EH (cell line): Measurements from ENCODE around the gene RPS6KA2.
A peak's percentile ranks its signal among the peaks of the same experiment; 100 is the strongest.
"Not testable (repeated sequence)": the region's sequence is repeated elsewhere in the genome, so short reads cannot be mapped to it uniquely, and the experiment has no call there.

Experiments used
- DNase-seq: peaks from one replicate; pipeline ENCODE4 v3.0.0-alpha.2; 2015; ENCODE audit warnings: low read depth

RPS6KA2 gene

GRCh38 chr6:166395351-166395750 is 231.7 kb downstream of the RPS6KA2 start:
- no peak for DNase-seq

GRCh38 chr6:166394036-166394892 is 232.8 kb downstream of the RPS6KA2 start:
- no peak for DNase-seq

GRCh38 chr6:166393535-166393823 is 233.6 kb downstream of the RPS6KA2 start:
- no peak for DNase-seq

DNA sequence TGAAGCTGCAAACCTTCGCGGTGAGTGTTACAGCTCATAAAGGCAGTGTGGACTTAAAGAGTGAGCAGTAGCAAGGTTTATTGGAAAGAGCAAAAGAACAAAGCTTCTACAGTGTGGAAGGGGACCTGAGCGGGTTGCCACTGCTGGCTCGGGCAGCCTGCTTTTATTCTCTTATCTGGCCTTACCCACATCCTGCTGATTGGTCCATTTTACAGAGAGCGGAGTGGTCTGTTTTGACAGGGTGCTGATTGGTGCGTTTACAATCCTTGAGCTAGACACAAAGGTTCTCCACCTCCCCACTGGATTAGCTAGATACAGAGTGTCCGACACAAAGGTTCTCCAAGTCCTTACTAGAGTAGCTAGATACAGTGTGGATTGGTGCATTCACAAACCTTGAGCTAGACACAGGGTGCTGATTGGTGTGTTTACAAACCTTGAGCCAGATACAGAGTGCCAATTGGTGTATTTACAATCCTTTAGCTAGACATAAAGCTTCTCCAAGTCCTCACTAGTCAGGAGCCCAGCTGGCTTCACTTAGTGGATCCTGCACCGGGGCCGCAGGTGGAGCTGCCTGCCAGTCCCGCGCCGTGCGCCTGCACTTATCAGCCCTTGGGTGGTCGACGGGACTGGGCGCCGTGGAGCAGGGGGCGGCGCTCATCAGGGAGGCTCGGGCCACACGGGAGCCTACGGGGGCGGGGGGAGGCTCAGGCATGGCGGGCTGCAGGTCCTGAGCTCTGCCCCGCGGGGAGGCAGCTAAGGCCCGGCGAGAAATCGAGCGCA is 234.1 kb downstream of the RPS6KA2 start:
- DNase-seq = not testable (repeated sequence)

DNA sequence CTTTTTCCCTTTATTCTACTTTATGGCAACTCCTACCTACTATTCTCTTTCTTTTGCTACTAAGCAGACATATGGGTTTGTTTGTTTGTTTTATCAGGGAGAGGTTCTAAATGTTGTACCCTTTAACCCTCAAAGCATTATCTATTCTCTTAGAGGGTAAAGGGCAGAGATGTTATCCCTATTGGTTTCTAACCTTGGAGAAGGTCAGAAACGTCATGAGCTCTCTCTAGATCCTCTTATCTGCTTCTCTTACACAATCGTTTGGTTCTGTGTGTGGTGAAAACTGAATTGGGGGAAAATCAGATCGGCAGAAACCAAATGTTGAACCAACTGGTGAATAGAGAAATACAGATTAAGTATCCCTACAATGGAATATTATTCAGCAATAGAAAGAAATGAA is 237.9 kb downstream of the RPS6KA2 start:
- no peak for DNase-seq

GRCh38 chr6:166388290-166389004 is 238.6 kb downstream of the RPS6KA2 start:
- no peak for DNase-seq

GRCh38 chr6:166387642-166388289 is 239.3 kb downstream of the RPS6KA2 start:
- no peak for DNase-seq

GRCh38 chr6:166387098-166387497 is 240.0 kb downstream of the RPS6KA2 start:
- not testable (repeated sequence) for DNase-seq

DNA sequence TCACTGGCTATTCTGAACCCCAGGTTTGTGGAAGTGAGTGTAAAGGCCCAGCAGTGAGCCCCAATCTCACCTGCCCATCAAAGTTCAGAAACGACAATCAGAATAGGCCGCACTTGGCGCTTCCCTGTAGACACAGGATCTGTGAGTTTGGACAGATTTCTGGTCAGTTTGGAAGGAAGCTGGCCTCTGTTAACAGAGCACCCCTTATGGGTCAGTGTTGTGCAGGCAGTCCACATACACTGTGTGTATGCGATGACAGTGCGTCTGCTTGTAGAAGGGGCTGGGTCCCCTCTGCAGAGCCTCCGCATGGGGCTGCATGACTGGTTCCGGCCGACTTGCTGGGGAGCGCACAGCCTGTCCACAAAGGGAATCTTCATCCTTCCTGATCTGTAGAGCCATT is 240.9 kb downstream of the RPS6KA2 start:
- no peak for DNase-seq

GRCh38 chr6:166383802-166384363 is 243.2 kb downstream of the RPS6KA2 start:
- not testable (repeated sequence) for DNase-seq

DNA sequence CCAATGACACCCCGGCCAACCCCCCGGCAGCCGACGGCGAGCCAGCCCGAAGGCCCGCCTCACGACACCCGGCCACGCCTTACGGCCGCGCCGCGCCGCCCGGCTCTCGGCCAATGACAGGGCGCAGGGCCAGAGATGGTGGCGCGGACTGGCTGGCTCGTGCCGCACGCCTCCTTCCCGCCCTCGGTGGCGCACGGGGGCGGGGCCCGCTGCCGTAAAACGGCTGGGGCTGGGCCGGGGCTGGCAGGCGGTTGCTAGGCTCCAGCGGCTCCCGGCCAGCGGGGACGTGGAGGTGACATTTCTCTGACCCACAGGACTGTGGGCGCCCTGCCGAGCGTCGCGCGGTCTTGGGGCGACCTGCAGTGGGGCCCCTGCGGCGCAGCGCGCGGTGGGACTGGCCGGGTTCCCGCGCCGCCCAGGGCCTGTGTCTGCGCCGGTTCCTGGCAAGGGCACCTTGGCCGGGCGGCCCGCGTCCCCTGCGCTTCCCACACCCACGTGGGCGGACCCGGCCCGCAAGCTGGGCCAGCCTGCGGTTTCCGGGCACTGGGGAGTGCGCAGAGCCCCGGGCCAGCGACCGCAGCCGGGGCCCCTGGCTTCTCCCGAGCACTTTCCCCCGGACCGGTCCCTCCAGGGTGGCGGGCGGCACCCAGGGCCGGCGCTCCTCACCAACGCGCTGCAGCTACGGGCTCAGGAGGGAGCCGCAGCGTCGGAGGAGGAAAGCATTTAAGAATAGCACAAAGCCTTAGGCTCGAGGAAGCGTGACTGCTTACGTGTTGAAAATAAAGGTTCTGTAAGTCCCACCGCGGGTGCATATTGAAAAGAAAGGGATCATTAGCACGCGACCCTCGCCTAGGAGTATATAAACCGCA is 243.9 kb downstream of the RPS6KA2 start, which contains the start of gene MPC1:
Gene MPC1 (minus strand): TSS at position 8 of the 869 bp plus-strand sequence. CDS start 64 bp downstream, outside the sequence.
- peak; percentile 95 for DNase-seq

GRCh38 chr6:166382500-166382932 is 244.5 kb downstream of the RPS6KA2 start:
- DNase-seq = no peak

- peak; percentile 51 for DNase-seq
Observed at GRCh38 chr6:166381733-166382499, 245.1 kb downstream of the RPS6KA2 start.

GRCh38 chr6:166381381-166381732 is 245.7 kb downstream of the RPS6KA2 start:
- DNase-seq = no peak

- no peak for DNase-seq
Observed at GRCh38 chr6:166379800-166380199, 247.3 kb downstream of the RPS6KA2 start.

DNA sequence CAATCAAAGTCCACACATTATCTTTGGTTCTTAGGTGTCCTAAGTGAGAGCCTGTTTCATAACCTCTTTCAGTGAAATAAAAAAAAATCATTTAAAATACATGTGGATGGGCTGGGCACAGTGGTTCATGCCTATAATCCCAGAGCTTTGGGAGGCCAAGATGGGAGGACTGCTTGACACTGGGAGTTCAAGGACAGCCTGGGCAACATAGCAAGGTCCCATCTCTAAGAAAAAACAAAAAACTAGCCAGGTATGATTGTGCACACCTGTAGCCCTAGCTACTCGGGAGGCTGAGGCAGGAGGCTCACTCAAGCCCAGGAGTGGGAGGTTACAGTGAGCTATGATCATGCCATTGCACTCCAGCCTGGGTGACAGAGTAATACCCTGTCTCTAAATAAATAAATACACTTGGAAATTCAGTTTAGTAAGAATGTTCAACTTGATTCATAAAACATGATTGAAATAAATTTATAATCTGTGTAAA is 247.9 kb downstream of the RPS6KA2 start:
- no peak for DNase-seq

DNA sequence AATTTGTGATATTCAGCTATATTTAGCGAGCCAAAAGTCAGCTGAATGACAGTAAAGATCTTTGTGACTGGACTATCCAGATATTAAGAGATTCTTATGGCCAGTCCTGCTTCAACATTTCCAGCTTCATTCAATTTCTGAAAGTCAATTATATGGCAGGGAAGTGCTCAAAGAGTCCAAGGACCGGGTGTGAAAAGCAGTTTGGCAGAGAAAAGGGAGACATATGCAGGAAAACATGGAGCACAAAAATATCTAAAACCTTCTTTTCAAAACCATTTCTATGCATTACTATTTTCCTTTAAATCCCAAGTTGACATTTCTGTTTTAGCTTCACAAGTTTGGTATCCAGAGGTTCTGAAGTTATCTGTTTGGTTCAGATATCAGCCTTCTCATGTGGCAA is 249.3 kb downstream of the RPS6KA2 start:
- no peak for DNase-seq

DNA sequence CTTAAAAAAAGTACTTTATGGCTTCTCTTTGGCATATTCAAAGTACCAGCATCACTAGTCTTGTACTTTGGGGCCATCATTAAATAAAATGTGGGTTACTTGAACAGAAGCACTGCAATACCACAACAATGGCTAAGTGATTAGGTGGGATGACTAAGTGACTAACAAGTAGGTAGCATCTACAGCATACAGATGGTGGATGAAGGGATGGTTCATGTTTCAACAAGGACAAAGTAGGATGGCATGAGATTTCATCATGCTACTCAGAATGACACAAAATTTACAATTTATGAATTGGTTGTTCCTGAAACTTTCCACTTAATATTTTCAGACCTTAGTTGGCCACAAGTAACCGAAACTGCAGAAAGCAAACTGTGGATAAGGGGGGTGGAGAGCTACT is 252.0 kb downstream of the RPS6KA2 start:
- DNase-seq = no peak

DNA sequence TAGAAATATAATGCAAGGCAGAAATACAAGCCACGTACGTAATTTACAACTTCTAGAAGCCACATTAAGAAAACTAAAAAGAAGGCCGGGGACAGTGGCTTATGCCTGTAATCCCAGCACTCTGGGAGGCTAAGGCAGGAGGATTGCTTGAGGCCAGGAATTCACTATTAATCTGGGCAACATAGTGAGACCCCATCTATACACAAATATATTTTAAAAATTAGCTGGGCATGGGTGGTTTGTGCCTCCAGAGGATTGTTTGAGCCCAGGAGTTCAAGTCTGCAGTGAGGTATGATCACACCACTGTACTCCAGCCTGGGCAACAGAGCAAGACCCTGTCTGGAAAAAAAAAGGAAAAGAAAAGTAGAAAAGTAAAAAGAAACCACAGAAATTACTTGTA is 256.6 kb downstream of the RPS6KA2 start:
- no peak for DNase-seq

DNA sequence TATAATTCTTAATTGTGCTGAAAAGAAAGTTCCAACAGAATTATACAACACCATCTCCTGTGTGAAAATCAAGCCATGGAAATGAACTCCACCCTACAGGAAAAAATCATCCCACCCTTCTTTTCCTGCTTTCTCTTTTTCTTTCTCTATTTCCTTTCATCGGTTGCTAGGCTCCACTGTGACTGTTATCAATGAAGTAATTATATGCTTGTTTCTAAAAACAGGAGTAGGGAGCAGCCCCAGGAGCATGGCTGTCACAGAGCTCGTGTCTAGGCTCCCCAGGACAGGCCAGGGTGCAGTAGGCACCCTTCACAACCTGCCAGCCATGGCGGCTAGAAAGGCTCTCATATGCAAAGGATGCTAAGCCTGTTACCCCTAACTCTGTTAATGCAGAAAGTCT is 257.3 kb downstream of the RPS6KA2 start:
- no peak for DNase-seq
